Measurements from ENCODE around the gene NGB. TPM values are rescaled to one million over a fixed set of nuclear protein-coding genes. Genes with fewer than 3 reads are reported as not detected.

The NGB gene
- total RNA-seq, 1 donor = not detected

DNA sequence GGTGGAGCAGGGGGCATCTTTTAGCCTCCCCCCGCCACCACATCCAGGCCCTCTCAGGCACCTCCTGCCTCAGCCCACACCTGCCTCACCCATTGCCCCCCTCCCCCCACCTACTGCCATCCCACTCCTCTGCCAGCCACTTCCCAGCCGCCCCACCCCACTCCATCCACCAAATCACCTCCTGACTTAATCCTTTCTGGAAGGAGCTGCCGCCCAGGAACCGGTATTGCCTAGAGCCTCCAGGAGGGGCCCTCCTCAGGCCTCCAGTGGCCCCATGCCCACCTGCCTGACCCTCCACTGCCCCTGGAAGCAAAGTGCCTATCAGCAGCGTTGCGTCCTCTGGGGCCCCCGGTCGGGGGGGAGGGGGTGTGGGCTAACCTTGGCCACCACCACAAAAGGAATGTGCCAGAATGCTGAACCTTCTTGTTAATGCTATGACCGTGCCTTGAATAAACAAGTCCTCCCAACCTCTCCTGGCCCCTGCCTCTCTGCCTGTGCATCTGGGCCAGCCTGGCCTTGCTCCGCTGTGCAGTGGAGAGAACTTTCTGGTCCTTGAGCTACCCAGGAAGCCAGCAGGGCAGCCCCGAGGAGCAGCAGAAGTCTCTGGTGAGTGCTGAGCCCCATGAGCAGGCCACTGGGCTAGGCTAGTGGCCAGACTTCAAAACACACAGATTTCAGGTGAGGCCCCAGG lies 11.8 kb downstream of the NGB start:
- DNase-seq (ENCODE audit: low read depth) = no peak
- H3K4me3 ChIP-seq (ENCODE audit: low read depth, low read length) = no peak overlapping the region
- TF ChIP-seq, protein P1, sequence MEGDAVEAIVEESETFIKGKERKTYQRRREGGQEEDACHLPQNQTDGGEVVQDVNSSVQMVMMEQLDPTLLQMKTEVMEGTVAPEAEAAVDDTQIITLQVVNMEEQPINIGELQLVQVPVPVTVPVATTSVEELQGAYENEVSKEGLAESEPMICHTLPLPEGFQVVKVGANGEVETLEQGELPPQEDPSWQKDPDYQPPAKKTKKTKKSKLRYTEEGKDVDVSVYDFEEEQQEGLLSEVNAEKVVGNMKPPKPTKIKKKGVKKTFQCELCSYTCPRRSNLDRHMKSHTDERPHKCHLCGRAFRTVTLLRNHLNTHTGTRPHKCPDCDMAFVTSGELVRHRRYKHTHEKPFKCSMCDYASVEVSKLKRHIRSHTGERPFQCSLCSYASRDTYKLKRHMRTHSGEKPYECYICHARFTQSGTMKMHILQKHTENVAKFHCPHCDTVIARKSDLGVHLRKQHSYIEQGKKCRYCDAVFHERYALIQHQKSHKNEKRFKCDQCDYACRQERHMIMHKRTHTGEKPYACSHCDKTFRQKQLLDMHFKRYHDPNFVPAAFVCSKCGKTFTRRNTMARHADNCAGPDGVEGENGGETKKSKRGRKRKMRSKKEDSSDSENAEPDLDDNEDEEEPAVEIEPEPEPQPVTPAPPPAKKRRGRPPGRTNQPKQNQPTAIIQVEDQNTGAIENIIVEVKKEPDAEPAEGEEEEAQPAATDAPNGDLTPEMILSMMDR (IDR thresholded peaks at IDR 0.05; ENCODE audit: insufficient read depth, low read length) = no peak

GRCh38 chr14:77258566-77258965 lies 12.4 kb downstream of the NGB start:
- no peak overlapping the region for H3K4me3 ChIP-seq (ENCODE audit: low read depth, low read length)
- DNase-seq (ENCODE audit: low read depth) = no peak
- TF ChIP-seq, protein P1 (IDR thresholded peaks at IDR 0.05; ENCODE audit: insufficient read depth, low read length) = no peak

DNA sequence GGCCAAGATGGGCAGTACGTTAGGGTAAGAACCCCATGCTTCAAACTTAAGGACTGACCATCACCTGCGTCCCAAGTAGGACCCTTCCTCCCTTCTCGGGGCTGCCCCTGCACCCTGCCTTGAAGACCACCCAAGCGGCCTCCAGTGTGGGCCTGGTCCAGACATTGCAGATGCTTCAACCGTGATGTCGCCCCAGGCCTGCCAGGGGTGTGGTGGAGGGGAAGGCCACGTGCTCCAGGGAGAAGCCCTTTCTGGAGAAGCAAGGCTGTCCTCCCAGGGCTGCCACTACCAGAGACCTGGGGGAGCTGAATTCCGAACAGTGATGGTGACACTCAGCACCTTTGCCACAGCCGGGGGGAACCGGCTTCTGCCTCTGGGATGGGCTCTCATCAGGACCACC lies 13.3 kb downstream of the NGB start:
- DNase-seq (ENCODE audit: low read depth) = no peak
- TF ChIP-seq, protein P1 (IDR thresholded peaks at IDR 0.05; ENCODE audit: insufficient read depth, low read length) = no peak
- no peak overlapping the region for H3K4me3 ChIP-seq (ENCODE audit: low read depth, low read length)

GRCh38 chr14:77256694-77257093 lies 14.3 kb downstream of the NGB start:
- no peak overlapping the region for H3K4me3 ChIP-seq (ENCODE audit: low read depth, low read length)
- DNase-seq (ENCODE audit: low read depth) = no peak
- TF ChIP-seq, protein P1 (IDR thresholded peaks at IDR 0.05; ENCODE audit: insufficient read depth, low read length) = no peak

- TF ChIP-seq, protein P1 (IDR thresholded peaks at IDR 0.05; ENCODE audit: insufficient read depth, low read length) = no peak
- no peak overlapping the region for H3K4me3 ChIP-seq (ENCODE audit: low read depth, low read length)
- no peak for DNase-seq (ENCODE audit: low read depth)
These were observed 17.4 kb downstream of the NGB start for GRCh38 chr14:77253333-77254190.

- DNase-seq (ENCODE audit: low read depth) = no peak
- TF ChIP-seq, protein P1 (IDR thresholded peaks at IDR 0.05; ENCODE audit: insufficient read depth, low read length) = no peak
- no peak overlapping the region for H3K4me3 ChIP-seq (ENCODE audit: low read depth, low read length)
These were observed 19.1 kb downstream of the NGB start for GRCh38 chr14:77251870-77252269.

All from fibroblast of the aortic adventitia (primary cell).